ENCODE measurements around the gene XDH.

DNA sequence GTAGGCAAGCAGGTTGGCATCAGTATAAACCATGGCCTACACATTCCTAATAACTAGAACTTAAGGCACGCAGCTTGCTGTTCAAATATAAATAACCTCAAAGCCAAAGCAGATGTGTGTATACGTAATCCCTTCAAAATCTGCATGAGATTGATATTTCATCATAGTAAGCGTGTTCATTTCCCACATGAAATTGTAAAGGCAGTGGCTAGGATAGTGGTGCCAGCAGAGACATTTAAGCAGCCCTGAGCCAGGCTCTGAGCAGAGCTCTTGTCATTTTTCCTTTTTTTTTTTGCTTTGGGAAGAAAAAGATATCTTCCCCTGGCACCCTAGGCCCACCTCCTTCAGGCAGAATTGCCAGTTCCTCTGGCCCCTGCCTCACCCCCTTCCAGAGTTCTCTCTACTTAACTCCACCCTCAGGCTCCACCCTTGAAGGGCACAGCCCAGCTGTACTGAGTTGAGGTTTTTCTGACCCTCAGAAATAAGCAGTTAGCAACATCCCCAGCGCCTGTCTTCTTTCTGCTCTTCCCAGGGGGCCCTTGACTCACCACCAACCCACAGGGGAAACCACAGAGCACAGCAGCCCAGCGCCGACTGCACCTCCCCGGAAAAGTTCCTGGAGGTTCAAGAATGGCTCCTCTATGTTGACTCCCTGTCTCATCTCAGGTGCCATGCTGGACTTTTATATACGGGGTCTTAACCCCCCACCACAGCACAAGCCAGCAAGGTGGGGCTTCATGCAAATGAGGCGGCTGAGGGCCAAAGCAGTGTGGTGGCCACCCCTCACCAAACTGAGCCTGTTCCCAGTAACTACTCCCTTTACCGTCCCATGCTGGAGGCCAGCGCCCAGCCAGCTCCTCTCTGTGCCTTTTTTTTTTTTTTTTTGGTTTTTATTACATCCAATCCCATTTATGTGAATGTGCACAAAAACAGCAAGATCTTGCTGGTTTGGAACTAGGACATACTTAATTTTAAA, 95.9 kb downstream of the XDH start:
- no peak for TF ChIP-seq POLR2A (IDR thresholded peaks at IDR 0.05)
- no peak for TF ChIP-seq CTCF (IDR thresholded peaks at IDR 0.05)

Data from Peyer's patch (tissue), 4 donors.